ENCODE data around the gene ZNF536. TPM values are rescaled to one million over a fixed set of nuclear protein-coding genes. Genes with fewer than 3 reads are reported as not detected.

Gene ZNF536
- total RNA-seq, 1 experiment from 2014 or later = 0.05 TPM

GRCh38 chr19:30570194-30570593, 198.0 kb downstream of the ZNF536 start:
- no peaks in the 10 kb centered on the region for H3K9me3 ChIP-seq (ENCODE audit: control insufficient read depth, insufficient read depth, low read depth, low read length)
- ChIA-PET POLR2A (no interaction called here), CTCF (no interaction called here)
- intact Hi-C loops (cut with micrococcal nuclease; ENCODE audit: unreplicated experiment) (no loop called here), in situ Hi-C loops (cut with HindIII; ENCODE audit: low pct_unique_long_range_greater_than_20kb, low sequenced_read_pairs) (no loop called here)
- no peaks in the 10 kb centered on the region; the same call in 1 of the 2 replicates for H3K36me3 ChIP-seq (ENCODE audit: control insufficient read depth, insufficient read depth, low read length)
- ATAC-seq (no peak), DNase-seq (ENCODE audit: low read depth, low spot score) (no peak)
- no TSS peak for BruUV-seq (replicated peaks)
- H3K4me1 ChIP-seq (ENCODE audit: control insufficient read depth, insufficient read depth, low read length) = no peaks in the 10 kb centered on the region
- no peak overlapping the region for H3K4me3 ChIP-seq (ENCODE audit: low read depth in 2 of 2, low read length in 2 of 2)
- TF ChIP-seq SIN3A (IDR thresholded peaks at IDR 0.05; ENCODE audit: borderline replicate concordance, insufficient read depth, low read depth, low read length) = no peak
- no peak for TF ChIP-seq TCF7L2 (IDR thresholded peaks at IDR 0.05; ENCODE audit: low read depth, low read length)
- no peak for TF ChIP-seq CTCF (IDR thresholded peaks at IDR 0.05)
- TF ChIP-seq POLR2AphosphoS5 (IDR thresholded peaks at IDR 0.05; ENCODE audit: low read depth, low read length) = no peak
- no peak for TF ChIP-seq REST (IDR thresholded peaks at IDR 0.05; ENCODE audit: insufficient read depth in 1 of 2, low read depth in 2 of 2, low read length in 1 of 2)
- H3K27me3 ChIP-seq (ENCODE audit: control insufficient read depth, insufficient read depth, low read length) = peaks cover 6% of the 10 kb centered on the region; the same call in 1 of the 2 replicates
- H3K27ac ChIP-seq (ENCODE audit: low read length) = no peak overlapping the region

- no peaks in the 10 kb centered on the region for H3K36me3 ChIP-seq (ENCODE audit: control insufficient read depth, insufficient read depth, low read length)
- CTCF ChIA-PET = no interaction called here
- no peak for ATAC-seq
Measured at GRCh38 chr19:30577551-30578105, 205.4 kb downstream of the ZNF536 start.

GRCh38 chr19:30579419-30579818, 207.2 kb downstream of the ZNF536 start:
- ATAC-seq = no peak
- Histone ChIP-seq H3K36me3 (ENCODE audit: control insufficient read depth, insufficient read depth, low read length) (no peaks in the 10 kb centered on the region), H3K27ac (ENCODE audit: low read length) (no peak overlapping the region), H3K27me3 (ENCODE audit: control insufficient read depth, insufficient read depth, low read length) (peaks cover 10% of the 10 kb centered on the region), H3K4me3 (ENCODE audit: low read depth in 2 of 2, low read length in 2 of 2) (no peak overlapping the region), H3K9me3 (ENCODE audit: control insufficient read depth, insufficient read depth, low read depth, low read length) (no peaks in the 10 kb centered on the region), H3K4me1 (ENCODE audit: control insufficient read depth, insufficient read depth, low read length) (no peaks in the 10 kb centered on the region)
- no TSS peak for BruUV-seq (replicated peaks)
- ChIA-PET CTCF (no interaction called here), POLR2A (no interaction called here)
- DNase-seq (ENCODE audit: low read depth, low spot score) = no peak
- in situ Hi-C loops (cut with HindIII; ENCODE audit: low pct_unique_long_range_greater_than_20kb, low sequenced_read_pairs) (no loop called here), intact Hi-C loops (cut with micrococcal nuclease; ENCODE audit: unreplicated experiment) (no loop called here)
- TF ChIP-seq SIN3A (IDR thresholded peaks at IDR 0.05; ENCODE audit: borderline replicate concordance, insufficient read depth, low read depth, low read length) (no peak), TCF7L2 (IDR thresholded peaks at IDR 0.05; ENCODE audit: low read depth, low read length) (no peak), REST (IDR thresholded peaks at IDR 0.05; ENCODE audit: insufficient read depth in 1 of 2, low read depth in 2 of 2, low read length in 1 of 2) (no peak), CTCF (IDR thresholded peaks at IDR 0.05) (no peak), POLR2AphosphoS5 (IDR thresholded peaks at IDR 0.05; ENCODE audit: low read depth, low read length) (no peak)

More at GRCh38 chr19:30577551-30578105, 205.4 kb downstream of the ZNF536 start:
- peaks cover 10% of the 10 kb centered on the region for H3K27me3 ChIP-seq (ENCODE audit: control insufficient read depth, insufficient read depth, low read length)
- H3K4me3 ChIP-seq (ENCODE audit: low read depth in 2 of 2, low read length in 2 of 2) = no peak overlapping the region
- intact Hi-C loops (cut with micrococcal nuclease; ENCODE audit: unreplicated experiment) = no loop called here
- in situ Hi-C loops (cut with HindIII; ENCODE audit: low pct_unique_long_range_greater_than_20kb, low sequenced_read_pairs) = no loop called here
- H3K9me3 ChIP-seq (ENCODE audit: control insufficient read depth, insufficient read depth, low read depth, low read length) = no peaks in the 10 kb centered on the region
- no peaks in the 10 kb centered on the region for H3K4me1 ChIP-seq (ENCODE audit: control insufficient read depth, insufficient read depth, low read length)
- H3K27ac ChIP-seq (ENCODE audit: low read length) = no peak overlapping the region
- POLR2A ChIA-PET = no interaction called here
- no peak for DNase-seq (ENCODE audit: low read depth, low spot score)
- no TSS peak for BruUV-seq (replicated peaks)
- no peak for TF ChIP-seq SIN3A (IDR thresholded peaks at IDR 0.05; ENCODE audit: borderline replicate concordance, insufficient read depth, low read depth, low read length)
